ENCODE measurements around the gene B4GALT2. TPM values are rescaled to one million over a fixed set of nuclear protein-coding genes. Genes with fewer than 3 reads are reported as not detected.

The B4GALT2 gene
- total and polyA plus RNA-seq, 12 donors, result 18.2 to 47.9 (median 28.0) TPM

GRCh38 chr1:43975249-43975961 is 3.6 kb upstream of the B4GALT2 start:
- peak in 1 of 6 experiments; percentile 23 for TF ChIP-seq CTCF (IDR thresholded peaks at IDR 0.05)
- TF ChIP-seq POLR2A (IDR thresholded peaks at IDR 0.05), result no peak
- 0 to 4% (median 1%) methylated on average over 25 to 34 of the region's 34 CpGs for WGBS, 4 donors
- Histone ChIP-seq H3K27ac (peak overlapping the region; percentile 80 to 98 (median 92)), H3K9me3 (replicated peaks in 1 of 3) (no peaks in the 10 kb centered on the region), H3K36me3 (replicated peaks in 1 of 2) (peaks cover 0 to 33% of the 10 kb centered on the region in 2 donors), H3K27me3 (no peaks in the 10 kb centered on the region), H3K4me1 (replicated peaks in 1 of 2) (peaks cover 26 to 55% of the 10 kb centered on the region in 2 donors), H3K4me3 (peak overlapping the region; percentile 56 to 97 (median 82))
- intact Hi-C loops (cut with DNase I), result no loop called here
- DNase-seq, result peak; percentile 70 to 81 (median 77)

GRCh38 chr1:43976045-43976444 is 3.0 kb upstream of the B4GALT2 start:
- Histone ChIP-seq H3K9me3 (replicated peaks in 1 of 3) (no peaks in the 10 kb centered on the region), H3K4me3 (peak overlapping the region in 3 of 4 donors; percentile 56 to 97 (median 85)), H3K36me3 (replicated peaks in 1 of 2) (peaks cover 0 to 33% of the 10 kb centered on the region in 2 donors), H3K27me3 (no peaks in the 10 kb centered on the region), H3K4me1 (replicated peaks in 1 of 2) (peaks cover 19 to 48% of the 10 kb centered on the region in 2 donors), H3K27ac (peak overlapping the region in 1 of 5 donors; percentile 96)
- WGBS, 4 donors, result 57 to 89% (median 75%) methylated on average over 1 to 4 of the region's 4 CpGs
- intact Hi-C loops (cut with DNase I), result no loop called here
- TF ChIP-seq CTCF (IDR thresholded peaks at IDR 0.05) (no peak), POLR2A (IDR thresholded peaks at IDR 0.05) (no peak)
- DNase-seq, result no peak

- no peak for TF ChIP-seq CTCF (IDR thresholded peaks at IDR 0.05)
- no peak for TF ChIP-seq POLR2A (IDR thresholded peaks at IDR 0.05)
- 78 to 92% (median 91%) methylated on average over 8 of the region's 8 CpGs for WGBS, 4 donors
- H3K27me3 ChIP-seq, result no peaks in the 10 kb centered on the region
Measured at GRCh38 chr1:43976890-43977289, 2.1 kb upstream of the B4GALT2 start.

GRCh38 chr1:43977376-43978263 is 1.4 kb upstream of the B4GALT2 start:
- intact Hi-C loops (cut with DNase I), result no loop called here
- Histone ChIP-seq H3K27me3 (no peaks in the 10 kb centered on the region), H3K36me3 (replicated peaks in 1 of 2) (peaks cover 0 to 23% of the 10 kb centered on the region in 2 donors), H3K27ac (no peak overlapping the region), H3K4me3 (no peak overlapping the region), H3K9me3 (replicated peaks in 1 of 3) (no peaks in the 10 kb centered on the region), H3K4me1 (replicated peaks in 1 of 2) (peaks cover 18 to 46% of the 10 kb centered on the region in 2 donors)
- no peak for DNase-seq
- 81 to 91% (median 88%) methylated on average over 9 of the region's 9 CpGs for WGBS, 4 donors
- TF ChIP-seq POLR2A (IDR thresholded peaks at IDR 0.05) (no peak), CTCF (IDR thresholded peaks at IDR 0.05) (no peak)

More at GRCh38 chr1:43976890-43977289, 2.1 kb upstream of the B4GALT2 start:
- no peak for DNase-seq
- H3K36me3 ChIP-seq (replicated peaks in 1 of 2), result peaks cover 0 to 30% of the 10 kb centered on the region in 2 donors
- H3K4me3 ChIP-seq, result no peak overlapping the region
- no peak overlapping the region for H3K27ac ChIP-seq
- peaks cover 18 to 46% of the 10 kb centered on the region in 2 donors for H3K4me1 ChIP-seq (replicated peaks in 1 of 2)
- intact Hi-C loops (cut with DNase I), result no loop called here
- H3K9me3 ChIP-seq (replicated peaks in 1 of 3), result no peaks in the 10 kb centered on the region

Measured in adrenal gland (tissue), 12 donors.